Upper lobe of right lung (tissue), 1 donor: ENCODE results near the gene TPSAB1. TPM values are rescaled to one million over a fixed set of nuclear protein-coding genes. Genes with fewer than 3 reads are reported as not detected.
A peak's percentile ranks its signal among the peaks of the same experiment; 100 is the strongest.
"Not testable (repeated sequence)": the region's sequence is repeated elsewhere in the genome, so short reads cannot be mapped to it uniquely, and the experiment has no call there.

ENCODE experiments used
- ATAC-seq: fragments of 200-7000 bp; cut with Tn5 transposase; one replicate; pipeline ENCODE4 v1.9.1; 2020; ENCODE audit warnings: mild to moderate bottlenecking, moderate library complexity
- DNase-seq: peaks from one replicate; pipeline ENCODE4 v3.0.0-alpha.2; 2020
- H3K27ac ChIP-seq: fragments of 200-600 bp; one replicate; pipeline ENCODE4 v1.8.0; 2022
- H3K27me3 ChIP-seq: fragments of 200-600 bp; one replicate; pipeline ENCODE4 v1.8.0; 2022; ENCODE audit warnings: mild to moderate bottlenecking
- H3K36me3 ChIP-seq: fragments of 200-600 bp; one replicate; pipeline ENCODE4 v1.8.0; 2022
- H3K4me1 ChIP-seq: fragments of 200-600 bp; one replicate; pipeline ENCODE4 v1.8.0; 2022
- H3K4me3 ChIP-seq: fragments of 200-600 bp; one replicate; pipeline ENCODE4 v1.8.0; 2022; ENCODE audit warnings: mild to moderate bottlenecking
- H3K9me3 ChIP-seq: fragments of 200-600 bp; one replicate; pipeline ENCODE4 v1.8.0; 2022
- CTCF ChIP-seq: fragments of 200-600 bp; IDR thresholded peaks from one replicate; pipeline ENCODE4 v1.8.0; 2022; ENCODE audit warnings: antibody characterized with exemption
- intact Hi-C: fragments of 100-400 bp; cut with DNase I; formaldehyde crosslinking; loops from one replicate; pipeline ENCODE4 v1.11.0; 2022
- total RNA-seq: library from RNA; stranded (reverse); fragmentation: NEBNext Ultra II Directional; extraction: Animal tissue kit (Norgen Biotek cat#: 25700); gene quantifications from one replicate; pipeline ENCODE4 v1.2.1, GENCODE V29; 2021
- donor health status: DM: no; HTN: yes; CAD: no; lungs with severe emphysema.

Gene TPSAB1
- total RNA-seq, 1 donor from 2014 or later: 122 TPM

GRCh38 chr16:1225051-1225451 is 15.5 kb upstream of the TPSAB1 start, which contains the start of gene TPSG1:
TSS of gene TPSG1 (minus strand) at chr16:1225268. CDS start at chr16:1225252, 16 bp downstream.
- no peak for TF ChIP-seq CTCF
- ATAC-seq (no peak), DNase-seq (no peak)
- Histone ChIP-seq H3K27ac (no peak within 1 kb of the TSS), H3K4me3 (no peak within 1 kb of the TSS), H3K9me3 (no peaks in the 10 kb centered on the region), H3K27me3 (no peaks in the 10 kb centered on the region), H3K4me1 (no peaks in the 10 kb centered on the region), H3K36me3 (no peaks in the 10 kb centered on the region)
- intact Hi-C loops: no loop called here

GRCh38 chr16:1225728-1226311 is 14.7 kb upstream of the TPSAB1 start:
- H3K27ac ChIP-seq, H3K9me3 ChIP-seq, H3K36me3 ChIP-seq, DNase-seq, H3K4me1 ChIP-seq, intact Hi-C loops, H3K4me3 ChIP-seq, H3K27me3 ChIP-seq: not testable (repeated sequence)
- ATAC-seq: peak; percentile 5

GRCh38 chr16:1226692-1227091 is 13.8 kb upstream of the TPSAB1 start:
- not testable (repeated sequence) for H3K4me1 ChIP-seq

GRCh38 chr16:1228227-1228626 is 12.3 kb upstream of the TPSAB1 start:
- H3K4me1 ChIP-seq, H3K27ac ChIP-seq, H3K27me3 ChIP-seq, ATAC-seq, H3K4me3 ChIP-seq, H3K9me3 ChIP-seq, H3K36me3 ChIP-seq, intact Hi-C loops, DNase-seq: not testable (repeated sequence)

More at GRCh38 chr16:1226692-1227091, 13.8 kb upstream of the TPSAB1 start:
- H3K9me3 ChIP-seq, H3K27ac ChIP-seq, DNase-seq, H3K36me3 ChIP-seq, ATAC-seq, H3K27me3 ChIP-seq, H3K4me3 ChIP-seq, intact Hi-C loops: not testable (repeated sequence)

- H3K27me3 ChIP-seq, H3K4me3 ChIP-seq, H3K4me1 ChIP-seq, H3K9me3 ChIP-seq, DNase-seq, H3K27ac ChIP-seq, H3K36me3 ChIP-seq, intact Hi-C loops, ATAC-seq: not testable (repeated sequence)
Measured at GRCh38 chr16:1229476-1229875, 11.0 kb upstream of the TPSAB1 start.

- not testable (repeated sequence) for ATAC-seq
Measured at GRCh38 chr16:1230084-1230470, 10.4 kb upstream of the TPSAB1 start, which contains the start of gene TPSB2. TSS of gene TPSB2 (minus strand) at chr16:1230184. CDS start at chr16:1229951, 233 bp downstream.

GRCh38 chr16:1230471-1231212 is 9.9 kb upstream of the TPSAB1 start:
- DNase-seq, H3K4me3 ChIP-seq, H3K4me1 ChIP-seq, ATAC-seq, H3K36me3 ChIP-seq, H3K9me3 ChIP-seq, H3K27me3 ChIP-seq, intact Hi-C loops, H3K27ac ChIP-seq: not testable (repeated sequence)

More at GRCh38 chr16:1230084-1230470, 10.4 kb upstream of the TPSAB1 start, which contains the start of gene TPSB2:
- H3K27me3 ChIP-seq, DNase-seq, H3K36me3 ChIP-seq, H3K9me3 ChIP-seq, H3K4me3 ChIP-seq, H3K4me1 ChIP-seq, intact Hi-C loops, H3K27ac ChIP-seq: not testable (repeated sequence)

GRCh38 chr16:1231301-1231700 is 9.2 kb upstream of the TPSAB1 start:
- H3K36me3 ChIP-seq, H3K4me1 ChIP-seq, DNase-seq, H3K9me3 ChIP-seq, H3K27ac ChIP-seq, ATAC-seq, H3K4me3 ChIP-seq, intact Hi-C loops, H3K27me3 ChIP-seq: not testable (repeated sequence)

- ATAC-seq, H3K4me1 ChIP-seq, intact Hi-C loops, H3K27ac ChIP-seq, H3K27me3 ChIP-seq, H3K4me3 ChIP-seq, H3K9me3 ChIP-seq, H3K36me3 ChIP-seq, DNase-seq: not testable (repeated sequence)
Measured at GRCh38 chr16:1232049-1232748, 8.3 kb upstream of the TPSAB1 start.

GRCh38 chr16:1236659-1237058 is 3.8 kb upstream of the TPSAB1 start:
- H3K4me3 ChIP-seq, H3K27me3 ChIP-seq, H3K4me1 ChIP-seq, H3K27ac ChIP-seq, H3K36me3 ChIP-seq, DNase-seq, H3K9me3 ChIP-seq, intact Hi-C loops: not testable (repeated sequence)
- peak; percentile 87 for ATAC-seq
